Keratinocyte (primary cell): Measurements from ENCODE around the gene ZNF343. TPM values are rescaled to one million over a fixed set of nuclear protein-coding genes. Genes with fewer than 3 reads are reported as not detected.
"Not testable (repeated sequence)": the region's sequence is repeated elsewhere in the genome, so short reads cannot be mapped to it uniquely, and the experiment has no call there.

Experiments used
- DNase-seq: peaks from one replicate; pipeline ENCODE4 v3.0.0-alpha.2; 2011; ENCODE audit warnings: low read depth, missing footprints, low spot score
- FAIRE-seq: peaks from 2 replicates; lab custom pipeline; 2011; peaks lifted over from hg19 to GRCh38; lab: Jason Lieb, UNC
- H2AFZ ChIP-seq: 2 replicates; pipeline ENCODE4 v1.6.0; 2012; ENCODE audit warnings: low read length, control low read depth, inconsistent platforms; ENCODE audit not compliant: control insufficient read depth
- H3K27ac ChIP-seq: 2 replicates; pipeline ENCODE4 v1.5.1; 2011; ENCODE audit warnings: low read length; ENCODE audit not compliant: control insufficient read depth, insufficient read depth
- H3K27me3 ChIP-seq: 3 replicates; pipeline ENCODE4 v1.6.0; 2011; ENCODE audit warnings: low read length; ENCODE audit not compliant: control insufficient read depth, insufficient read depth; ENCODE audit errors: extremely low read depth
- H3K36me3 ChIP-seq, 2 experiments: 2 replicates in 1 of 2; 3 replicates in 1 of 2; pipeline ENCODE4 v1.5.1; 2011; ENCODE audit warnings: low read length in 2 of 2, mild to moderate bottlenecking in 1 of 2; ENCODE audit not compliant: control insufficient read depth in 2 of 2, insufficient read depth in 2 of 2; ENCODE audit errors: extremely low read depth in 1 of 2
- H3K4me1 ChIP-seq: 3 replicates; pipeline ENCODE4 v1.5.1; 2011; ENCODE audit warnings: low read length; ENCODE audit not compliant: control insufficient read depth, insufficient read depth; ENCODE audit errors: extremely low read depth
- H3K4me2 ChIP-seq: 3 replicates; pipeline ENCODE4 v1.6.0; 2011; ENCODE audit warnings: low read depth, low read length; ENCODE audit not compliant: control insufficient read depth, insufficient read depth; ENCODE audit errors: extremely low read depth
- H3K4me3 ChIP-seq, 3 experiments: fragments of 200-600 bp in 1 of 3; sonication (generic) in 1 of 3; 2 replicates in 2 of 3; 3 replicates in 1 of 3; pipeline ENCODE4 v1.5.1; 2011 to 2016; ENCODE audit warnings: low read length in 3 of 3, mild to moderate bottlenecking in 3 of 3, control low read depth in 2 of 3, inconsistent platforms in 1 of 3, low read depth in 1 of 3, mixed read lengths in 1 of 3, mixed run types in 1 of 3, moderate library complexity in 1 of 3; ENCODE audit not compliant: control insufficient read depth in 2 of 3, insufficient read depth in 2 of 3; ENCODE audit errors: extremely low read depth in 1 of 3
- H3K79me2 ChIP-seq: 2 replicates; pipeline ENCODE4 v1.6.0; 2012; ENCODE audit warnings: low read length; ENCODE audit not compliant: control insufficient read depth, insufficient read depth
- H3K9ac ChIP-seq: 3 replicates; pipeline ENCODE4 v1.6.0; 2011; ENCODE audit warnings: low read length; ENCODE audit not compliant: control insufficient read depth, insufficient read depth; ENCODE audit errors: extremely low read depth
- H3K9me1 ChIP-seq: 3 replicates; pipeline ENCODE4 v1.6.0; 2011; ENCODE audit warnings: low read length; ENCODE audit not compliant: control insufficient read depth, insufficient read depth; ENCODE audit errors: extremely low read depth
- H3K9me3 ChIP-seq: 2 replicates; pipeline ENCODE4 v1.5.1; 2012; ENCODE audit warnings: low read depth, low read length; ENCODE audit not compliant: control insufficient read depth
- H4K20me1 ChIP-seq: 3 replicates; pipeline ENCODE4 v1.6.0; 2011; ENCODE audit warnings: low read length; ENCODE audit not compliant: control insufficient read depth, insufficient read depth; ENCODE audit errors: extremely low read depth
- EZH2 ChIP-seq: IDR thresholded peaks from one replicate; pipeline ENCODE4 v1.6.1; 2012; ENCODE audit warnings: inconsistent platforms, mild to moderate bottlenecking, low read length, moderate library complexity
- dilution Hi-C: fragments of 300-500 bp; cut with MboI; formaldehyde crosslinking; loops from one replicate; pipeline ENCODE4 v1.7.0; 2020; ENCODE audit warnings: low sequenced_read_pairs; ENCODE audit not compliant: extremely low pct_ligation_motif_present
- polyA plus RNA-seq, 5 experiments: library from polyadenylated mRNA; depleted of rRNA in 3 of 5; stranded (reverse) in 3 of 5; stranded (forward) in 1 of 5; unstranded in 1 of 5; fragments of >200 nt; gene quantifications; 1 replicate in 1 of 5; 2 replicates in 3 of 5; 3 replicates in 1 of 5; pipeline versions ENCODE4 v1.2.1 to v1.2.3, GENCODE V29; 2011 to 2012; ENCODE audit warnings: missing spikeins in 2 of 5, low read depth in 1 of 5, low replicate concordance in 1 of 5
- TF ChIP-seq, protein P1 (sequence below), 3 experiments: IDR thresholded peaks in 1 of 3; conservative IDR thresholded peaks in 1 of 3; optimal IDR thresholded peaks in 1 of 3; 2 replicates in 2 of 3; 3 replicates in 1 of 3; pipeline versions ENCODE3 to v1.5.1; 2011; ENCODE audit warnings: low read length in 3 of 3, mild to moderate bottlenecking in 3 of 3, moderate library complexity in 2 of 3, control low read depth in 1 of 3, inconsistent platforms in 1 of 3; ENCODE audit not compliant: insufficient read depth in 2 of 3; ENCODE audit errors: extremely low read depth in 1 of 3

Gene ZNF343
- polyA plus RNA-seq, 1 donor (not counting 4 experiments of a cell fraction or from before 2014, with no cell fraction given) = 11.7 TPM

DNA sequence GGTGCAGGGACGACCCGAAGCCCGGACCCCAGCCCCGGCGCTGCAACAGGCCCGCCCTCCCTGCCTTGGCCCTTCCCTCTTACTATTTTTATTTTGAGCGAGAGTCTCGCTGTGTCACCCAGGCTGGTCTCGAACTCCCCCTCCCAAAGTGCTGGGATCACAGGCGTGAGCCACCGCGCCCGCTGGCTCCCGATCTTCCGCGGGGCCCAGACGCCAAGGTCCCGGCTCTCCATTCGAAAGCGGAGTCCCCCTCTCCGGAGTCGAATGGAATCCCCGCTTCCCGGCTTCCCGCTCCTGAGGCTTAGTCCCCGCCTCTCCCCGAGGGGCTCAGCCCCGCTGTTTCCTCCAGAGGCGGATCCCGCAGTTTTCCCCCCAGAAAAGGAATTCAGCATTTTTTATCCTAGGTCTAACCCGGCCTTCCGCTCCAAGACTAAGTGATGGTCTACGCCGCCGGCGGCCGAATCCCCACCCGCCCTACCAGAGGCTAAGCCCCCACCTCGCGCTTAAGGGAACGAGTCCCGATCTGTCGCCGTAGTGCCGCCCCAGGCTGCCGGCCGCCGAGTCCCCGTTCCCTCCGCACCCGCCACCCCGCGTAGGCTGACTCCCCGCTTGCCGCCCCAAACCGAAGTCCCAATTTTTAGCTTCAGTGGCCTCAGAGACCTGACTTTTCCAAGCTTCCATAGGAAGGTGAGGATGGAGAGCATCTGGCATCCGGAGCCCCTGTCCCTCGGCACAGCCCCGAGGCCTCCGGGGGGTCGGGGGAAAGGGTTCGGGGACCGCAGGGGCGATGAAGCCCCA lies 16.2 kb upstream of the ZNF343 start:
- Histone ChIP-seq H2AFZ (peak overlapping the region; percentile 93), H3K27ac (peak overlapping the region; percentile 45), H4K20me1 (no peaks in the 10 kb centered on the region), H3K9me3 (no peaks in the 10 kb centered on the region), H3K79me2 (no peaks in the 10 kb centered on the region), H3K9me1 (no peaks in the 10 kb centered on the region), H3K9ac (peak overlapping the region; percentile 80), H3K4me2 (peak overlapping the region; percentile 76), H3K4me1 (no peaks in the 10 kb centered on the region), H3K36me3 (no peaks in the 10 kb centered on the region), H3K4me3 (peak overlapping the region; percentile 67 to 84 (median 82)), H3K27me3 (peaks cover 15% of the 10 kb centered on the region)
- TF ChIP-seq, protein P1, sequence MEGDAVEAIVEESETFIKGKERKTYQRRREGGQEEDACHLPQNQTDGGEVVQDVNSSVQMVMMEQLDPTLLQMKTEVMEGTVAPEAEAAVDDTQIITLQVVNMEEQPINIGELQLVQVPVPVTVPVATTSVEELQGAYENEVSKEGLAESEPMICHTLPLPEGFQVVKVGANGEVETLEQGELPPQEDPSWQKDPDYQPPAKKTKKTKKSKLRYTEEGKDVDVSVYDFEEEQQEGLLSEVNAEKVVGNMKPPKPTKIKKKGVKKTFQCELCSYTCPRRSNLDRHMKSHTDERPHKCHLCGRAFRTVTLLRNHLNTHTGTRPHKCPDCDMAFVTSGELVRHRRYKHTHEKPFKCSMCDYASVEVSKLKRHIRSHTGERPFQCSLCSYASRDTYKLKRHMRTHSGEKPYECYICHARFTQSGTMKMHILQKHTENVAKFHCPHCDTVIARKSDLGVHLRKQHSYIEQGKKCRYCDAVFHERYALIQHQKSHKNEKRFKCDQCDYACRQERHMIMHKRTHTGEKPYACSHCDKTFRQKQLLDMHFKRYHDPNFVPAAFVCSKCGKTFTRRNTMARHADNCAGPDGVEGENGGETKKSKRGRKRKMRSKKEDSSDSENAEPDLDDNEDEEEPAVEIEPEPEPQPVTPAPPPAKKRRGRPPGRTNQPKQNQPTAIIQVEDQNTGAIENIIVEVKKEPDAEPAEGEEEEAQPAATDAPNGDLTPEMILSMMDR (optimal IDR thresholded peaks at IDR 0.05 in 1 of 3, IDR thresholded peaks at IDR 0.05 in 1 of 3, conservative IDR thresholded peaks at IDR 0.05 in 1 of 3; ENCODE audit: extremely low read depth in 1 of 3, insufficient read depth in 2 of 3, low read length in 3 of 3) = no peak
- TF ChIP-seq EZH2 = no peak
- DNase-seq (no peak), FAIRE-seq (no peak)
- dilution Hi-C loops = no loop called here

DNA sequence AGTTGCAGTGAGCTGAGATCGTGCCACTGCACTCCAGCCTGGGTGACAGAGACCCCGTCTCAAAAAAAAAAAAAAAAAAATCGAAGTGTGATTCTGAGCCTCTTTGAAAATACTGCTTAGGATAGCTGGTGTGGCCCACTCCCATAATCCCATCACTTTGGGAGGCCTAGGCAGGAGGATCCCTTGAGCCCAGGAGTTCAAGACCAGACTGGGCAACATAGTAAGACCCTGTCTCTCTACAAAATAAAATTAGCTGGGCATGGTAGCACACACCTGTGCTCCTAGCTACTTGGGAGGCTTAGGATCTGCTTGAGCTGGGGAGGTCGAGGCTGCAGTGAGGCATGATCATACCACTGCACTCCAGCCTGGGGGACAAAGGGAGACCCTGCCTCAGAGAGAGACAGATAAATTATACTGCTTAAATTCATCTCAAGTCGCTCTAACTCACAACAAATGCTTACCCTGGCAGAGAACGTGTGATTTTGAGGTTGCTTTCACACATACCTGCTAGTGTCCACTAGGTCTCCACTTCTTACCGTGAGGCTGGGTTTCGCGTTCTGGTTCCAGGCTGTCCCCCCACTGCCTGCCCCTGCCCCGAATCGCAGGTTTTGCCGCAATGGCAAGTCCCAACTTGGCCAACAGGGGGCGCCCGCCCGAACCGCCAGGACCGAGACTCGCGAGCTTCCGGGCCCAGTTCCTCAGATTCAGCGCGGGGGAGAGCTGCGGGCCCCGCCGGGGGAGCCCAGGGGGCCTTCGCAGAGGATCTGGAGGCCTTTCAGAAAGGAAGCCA lies 15.4 kb upstream of the ZNF343 start:
- Histone ChIP-seq H2AFZ (peak overlapping the region; percentile 93), H3K9me1 (no peaks in the 10 kb centered on the region), H3K4me3 (peak overlapping the region; percentile 67 to 84 (median 82)), H4K20me1 (no peaks in the 10 kb centered on the region), H3K27me3 (peaks cover 15% of the 10 kb centered on the region), H3K9ac (peak overlapping the region; percentile 80), H3K36me3 (no peaks in the 10 kb centered on the region), H3K9me3 (no peaks in the 10 kb centered on the region), H3K4me1 (no peaks in the 10 kb centered on the region), H3K27ac (peak overlapping the region; percentile 45), H3K4me2 (peak overlapping the region; percentile 76), H3K79me2 (no peaks in the 10 kb centered on the region)
- DNase-seq = no peak
- dilution Hi-C loops = no loop called here
- no peak for FAIRE-seq
- TF ChIP-seq, protein P1 (optimal IDR thresholded peaks at IDR 0.05 in 1 of 3, IDR thresholded peaks at IDR 0.05 in 1 of 3, conservative IDR thresholded peaks at IDR 0.05 in 1 of 3; ENCODE audit: extremely low read depth in 1 of 3, insufficient read depth in 2 of 3, low read length in 3 of 3) = peak; percentile 80 to 96 (median 83)
- no peak for TF ChIP-seq EZH2

DNA sequence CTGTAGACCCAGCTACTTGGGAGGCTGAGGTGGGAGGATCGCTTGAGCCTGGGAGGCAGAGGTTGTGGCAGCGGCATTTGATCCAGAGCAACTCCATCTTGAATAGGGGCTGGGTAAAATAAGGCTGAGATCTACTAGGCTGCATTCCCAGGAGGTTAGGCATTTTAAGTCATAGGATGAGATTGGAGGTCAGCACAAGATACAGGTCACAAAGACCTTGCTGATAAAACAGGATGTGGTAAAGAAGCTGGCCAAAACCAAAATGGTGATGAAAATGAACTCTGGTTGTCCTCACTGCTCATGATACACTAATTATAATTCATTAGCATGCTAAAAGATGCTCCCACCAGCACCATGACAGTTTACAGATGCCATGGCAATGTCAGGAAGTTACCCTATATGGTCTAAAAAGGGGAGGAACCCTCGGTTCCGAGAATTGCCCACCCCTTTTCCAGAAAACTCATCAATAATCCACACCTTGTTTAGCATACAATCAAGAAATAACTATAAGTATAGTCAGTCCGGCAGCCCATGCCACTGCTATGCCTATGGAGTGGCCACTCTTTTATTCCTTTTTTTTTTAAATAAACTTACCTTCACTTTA lies 14.2 kb upstream of the ZNF343 start:
- H3K9me3 ChIP-seq, FAIRE-seq, H2AFZ ChIP-seq, H3K4me1 ChIP-seq, H3K27ac ChIP-seq, H3K79me2 ChIP-seq, H3K4me3 ChIP-seq, H4K20me1 ChIP-seq, H3K36me3 ChIP-seq, dilution Hi-C loops, H3K9me1 ChIP-seq, H3K4me2 ChIP-seq, H3K9ac ChIP-seq, DNase-seq: not testable (repeated sequence)
- peaks cover 11% of the 10 kb centered on the region for H3K27me3 ChIP-seq
